Breast epithelium (tissue), 4 donors: ENCODE measurements around the gene SUSD6. TPM values are rescaled to one million over a fixed set of nuclear protein-coding genes. Genes with fewer than 3 reads are reported as not detected.

Experiments used
- DNase-seq, 2 donors: peaks; one replicate each; pipeline ENCODE4 v3.0.0-alpha.2; 2019; ENCODE audit warnings: low spot score in 2 of 2
- H3K27ac ChIP-seq, 2 donors: fragments of 200-600 bp; sonication (generic) in 1 of 2; one replicate each; pipeline ENCODE4 v1.5.1; 2016 to 2019; ENCODE audit warnings: mild to moderate bottlenecking in 1 of 2
- H3K27me3 ChIP-seq, 2 donors: fragments of 200-600 bp; sonication (generic) in 1 of 2; one replicate each; pipeline versions ENCODE4 v1.5.1 to v1.6.0; 2017 to 2019; ENCODE audit warnings: control low read depth in 1 of 2, mild to moderate bottlenecking in 1 of 2
- H3K36me3 ChIP-seq: fragments of 200-600 bp; one replicate; pipeline ENCODE4 v1.5.1; 2019
- H3K4me1 ChIP-seq, 2 donors: fragments of 200-600 bp; sonication (generic); one replicate each; pipeline ENCODE4 v1.5.1; 2016 to 2019; ENCODE audit warnings: control low read depth in 1 of 2
- H3K4me3 ChIP-seq, 3 donors: fragments of 200-600 bp; sonication (generic); 1 replicate in 2 of 3; 2 replicates in 1 of 3; pipeline ENCODE4 v1.5.1; 2016 to 2019; ENCODE audit warnings: mild to moderate bottlenecking in 3 of 3, moderate library complexity in 2 of 3
- H3K9me3 ChIP-seq, 2 donors: fragments of 200-600 bp; sonication (generic) in 1 of 2; one replicate each; pipeline ENCODE4 v1.5.1; 2016 to 2019; ENCODE audit warnings: control low read depth in 1 of 2
- CTCF ChIP-seq, 3 donors: fragments of 450-650 bp; IDR thresholded peaks; one replicate each; pipeline ENCODE4 v1.5.1; 2016 to 2017; ENCODE audit warnings: antibody characterized with exemption in 3 of 3, mild to moderate bottlenecking in 3 of 3, moderate library complexity in 3 of 3
- POLR2A ChIP-seq: fragments of 450-650 bp; IDR thresholded peaks from one replicate; pipeline ENCODE4 v1.6.1; 2016; ENCODE audit warnings: antibody characterized with exemption, mild to moderate bottlenecking, moderate library complexity
- POLR2AphosphoS5 ChIP-seq, 3 donors: sonication (generic); formaldehyde crosslinking; IDR thresholded peaks; one replicate each; pipeline ENCODE4 v1.6.1; 2017; ENCODE audit warnings: antibody characterized with exemption in 3 of 3
- intact Hi-C: fragments of 100-400 bp; cut with DNase I; formaldehyde crosslinking; loops from one replicate; pipeline ENCODE4 v1.15.1; 2023; ENCODE audit warnings: low total_unique reads
- total RNA-seq, 3 donors: library from RNA; depleted of rRNA; stranded (reverse); fragments of >200 nt; gene quantifications; one replicate each; pipeline ENCODE4 v1.1.0, GENCODE V29; 2016

SUSD6 gene
- total RNA-seq, 3 donors from 2014 or later, result 30.2 to 55.9 (median 55.7) TPM

GRCh38 chr14:69657950-69658355, 46.6 kb downstream of the SUSD6 start:
- TF ChIP-seq POLR2A, result no peak
- TF ChIP-seq CTCF (IDR thresholded peaks at IDR 0.05), result no peak
- TF ChIP-seq POLR2AphosphoS5 (IDR thresholded peaks at IDR 0.05), result peak; percentile 12 to 64 (median 33)
- no peaks in the 10 kb centered on the region for H3K36me3 ChIP-seq
- H3K27me3 ChIP-seq, result no peaks in the 10 kb centered on the region
- peak overlapping the region; percentile 89 to 90 for H3K27ac ChIP-seq
- no peaks in the 10 kb centered on the region for H3K9me3 ChIP-seq
- intact Hi-C loops, result no loop called here
- H3K4me3 ChIP-seq, result peak overlapping the region in 2 of 3 donors; percentile 25 to 49
- DNase-seq, result peak; percentile 80 to 83
- peaks cover 6 to 55% of the 10 kb centered on the region in 2 donors for H3K4me1 ChIP-seq

GRCh38 chr14:69658664-69659261, 47.4 kb downstream of the SUSD6 start:
- Histone ChIP-seq H3K36me3 (no peaks in the 10 kb centered on the region), H3K9me3 (no peaks in the 10 kb centered on the region), H3K4me1 (peaks cover 9 to 59% of the 10 kb centered on the region in 2 donors), H3K4me3 (peak overlapping the region in 2 of 3 donors; percentile 25 to 49), H3K27me3 (no peaks in the 10 kb centered on the region), H3K27ac (peak overlapping the region; percentile 89 to 90)
- no peak for TF ChIP-seq POLR2AphosphoS5 (IDR thresholded peaks at IDR 0.05)
- no peak for TF ChIP-seq CTCF (IDR thresholded peaks at IDR 0.05)
- no peak for TF ChIP-seq POLR2A
- no peak for DNase-seq
- intact Hi-C loops, result no loop called here

DNA sequence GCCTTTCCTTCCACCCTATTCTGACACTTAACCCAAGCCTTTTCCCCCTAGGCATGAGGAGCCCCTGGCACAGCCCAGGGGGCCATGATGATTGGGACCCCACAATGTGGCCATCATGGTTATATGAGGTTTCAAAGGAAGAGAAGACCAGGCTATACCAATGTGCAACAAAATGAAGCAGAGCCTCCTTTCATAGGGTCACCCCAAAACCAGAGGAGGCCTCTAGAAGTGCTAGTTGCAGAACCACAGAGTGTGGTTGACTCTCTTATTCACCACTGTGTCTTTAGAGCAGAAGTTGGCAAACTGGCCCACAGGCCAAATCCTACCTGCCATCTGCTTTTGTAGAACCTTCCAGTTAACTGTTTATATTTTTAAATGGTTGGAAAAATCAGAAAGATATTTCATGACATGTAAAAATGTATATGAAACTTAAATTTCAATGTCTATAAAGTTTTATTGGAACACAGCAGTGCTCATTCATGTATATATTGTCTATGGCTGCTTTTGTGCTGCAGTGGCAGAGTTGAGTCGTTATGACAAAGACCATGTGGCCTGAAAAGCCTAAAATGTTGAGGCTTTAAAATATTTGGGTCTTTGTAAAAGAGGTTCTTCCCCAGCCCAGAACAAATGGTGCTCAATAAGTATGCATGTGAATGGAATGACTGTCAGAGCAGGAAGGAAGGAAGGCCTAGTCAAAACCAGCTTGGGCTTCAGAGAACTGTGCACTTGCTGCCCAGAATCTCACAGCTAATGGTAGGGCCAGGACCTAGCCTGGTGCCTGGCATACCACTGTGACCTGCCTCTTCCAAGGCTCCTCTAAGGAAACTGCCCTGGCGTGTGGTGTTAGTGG, 49.2 kb downstream of the SUSD6 start:
- no peak for DNase-seq
- H3K4me3 ChIP-seq, result peak overlapping the region in 1 of 3 donors; percentile 23
- intact Hi-C loops, result no loop called here
- no peaks in the 10 kb centered on the region for H3K9me3 ChIP-seq
- TF ChIP-seq POLR2A, result no peak
- TF ChIP-seq POLR2AphosphoS5 (IDR thresholded peaks at IDR 0.05), result no peak
- TF ChIP-seq CTCF (IDR thresholded peaks at IDR 0.05), result no peak
- H3K4me1 ChIP-seq, result peaks cover 17 to 55% of the 10 kb centered on the region in 2 donors
- no peaks in the 10 kb centered on the region for H3K27me3 ChIP-seq
- no peaks in the 10 kb centered on the region for H3K36me3 ChIP-seq
- peak overlapping the region; percentile 88 to 90 for H3K27ac ChIP-seq

GRCh38 chr14:69661194-69661537, 49.8 kb downstream of the SUSD6 start:
- peak overlapping the region in 1 of 3 donors; percentile 23 for H3K4me3 ChIP-seq
- peak overlapping the region; percentile 88 to 90 for H3K27ac ChIP-seq
- peaks cover 18 to 55% of the 10 kb centered on the region in 2 donors for H3K4me1 ChIP-seq
- H3K27me3 ChIP-seq, result no peaks in the 10 kb centered on the region
- no peak for TF ChIP-seq CTCF (IDR thresholded peaks at IDR 0.05)
- no peak for TF ChIP-seq POLR2AphosphoS5 (IDR thresholded peaks at IDR 0.05)
- TF ChIP-seq POLR2A, result no peak
- no peaks in the 10 kb centered on the region for H3K36me3 ChIP-seq
- intact Hi-C loops, result no loop called here
- H3K9me3 ChIP-seq, result no peaks in the 10 kb centered on the region
- DNase-seq, result no peak
